Uterus (tissue), 2 donors: ENCODE results near the gene CACNA1F.

Experiments
- CTCF ChIP-seq, 4 experiments: fragments of 200-600 bp in 2 of 4; fragments of 450-650 bp in 2 of 4; sonication (generic) in 2 of 4; IDR thresholded peaks; one replicate each; pipeline ENCODE4 v1.5.1; 2016 to 2019; ENCODE audit warnings: antibody characterized with exemption in 4 of 4, mild to moderate bottlenecking in 2 of 4, moderate library complexity in 1 of 4
- POLR2A ChIP-seq, 2 donors: fragments of 450-650 bp; IDR thresholded peaks; one replicate each; pipeline ENCODE4 v1.6.1; 2016; ENCODE audit warnings: antibody characterized with exemption in 2 of 2, mild to moderate bottlenecking in 1 of 2, moderate library complexity in 1 of 2

DNA sequence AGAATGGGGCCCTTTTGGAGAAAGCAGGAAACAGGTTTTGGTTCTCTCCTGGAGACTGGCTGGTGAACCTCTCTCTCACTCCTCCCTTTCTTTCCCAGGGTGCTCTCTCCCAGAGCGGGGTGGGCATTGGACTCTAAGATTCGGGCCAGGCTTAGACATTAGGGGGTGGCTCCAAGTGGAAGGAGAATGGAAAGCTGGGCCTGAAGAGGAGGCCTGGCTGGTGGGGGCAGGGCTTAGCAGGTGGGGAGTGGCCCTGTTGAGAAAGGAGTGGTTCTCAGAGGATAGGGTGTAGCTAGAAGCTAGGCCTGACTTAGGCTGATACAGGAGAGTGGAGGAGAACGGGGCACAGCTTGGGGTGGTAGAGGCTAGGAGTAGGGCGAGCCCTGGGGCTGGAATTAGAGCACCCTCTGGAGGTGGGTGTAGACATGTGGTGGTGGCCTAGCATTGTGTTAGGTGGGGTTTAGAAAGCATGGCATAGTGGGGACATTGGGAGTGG, 55.8 kb downstream of the CACNA1F start:
- no peak for TF ChIP-seq CTCF (IDR thresholded peaks at IDR 0.05)
- TF ChIP-seq POLR2A (IDR thresholded peaks at IDR 0.05): no peak
